ENCODE measurements around the gene UBA1.

DNA sequence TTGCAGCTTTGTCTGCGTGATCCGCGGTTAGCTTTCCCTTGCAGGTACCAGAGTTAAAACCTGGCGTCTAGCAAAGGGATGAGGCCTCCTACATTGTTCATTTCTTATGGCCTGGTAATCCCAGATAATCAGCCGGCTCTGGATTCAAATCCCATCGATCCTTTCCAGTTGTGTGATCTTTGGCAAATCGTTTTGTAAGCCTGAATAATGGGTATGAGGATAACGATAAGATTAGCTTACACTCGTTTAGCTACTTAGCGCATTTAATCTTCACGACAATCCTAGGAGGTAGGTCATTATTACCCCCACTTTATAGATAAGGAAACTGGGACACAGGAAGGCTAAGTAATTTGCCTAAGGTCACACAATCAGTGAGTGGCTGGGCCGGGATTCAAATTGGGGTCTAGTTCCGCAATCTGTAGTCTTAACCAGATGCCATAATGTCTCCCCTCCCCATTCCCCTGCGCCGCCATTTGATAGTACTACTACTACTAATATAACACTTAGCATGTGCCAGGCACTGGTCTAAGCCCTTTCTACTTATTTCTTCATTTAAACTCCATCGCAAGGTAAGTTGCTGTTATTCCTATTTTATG is 1.7 kb upstream of the UBA1 start:
- TF ChIP-seq, protein P1, sequence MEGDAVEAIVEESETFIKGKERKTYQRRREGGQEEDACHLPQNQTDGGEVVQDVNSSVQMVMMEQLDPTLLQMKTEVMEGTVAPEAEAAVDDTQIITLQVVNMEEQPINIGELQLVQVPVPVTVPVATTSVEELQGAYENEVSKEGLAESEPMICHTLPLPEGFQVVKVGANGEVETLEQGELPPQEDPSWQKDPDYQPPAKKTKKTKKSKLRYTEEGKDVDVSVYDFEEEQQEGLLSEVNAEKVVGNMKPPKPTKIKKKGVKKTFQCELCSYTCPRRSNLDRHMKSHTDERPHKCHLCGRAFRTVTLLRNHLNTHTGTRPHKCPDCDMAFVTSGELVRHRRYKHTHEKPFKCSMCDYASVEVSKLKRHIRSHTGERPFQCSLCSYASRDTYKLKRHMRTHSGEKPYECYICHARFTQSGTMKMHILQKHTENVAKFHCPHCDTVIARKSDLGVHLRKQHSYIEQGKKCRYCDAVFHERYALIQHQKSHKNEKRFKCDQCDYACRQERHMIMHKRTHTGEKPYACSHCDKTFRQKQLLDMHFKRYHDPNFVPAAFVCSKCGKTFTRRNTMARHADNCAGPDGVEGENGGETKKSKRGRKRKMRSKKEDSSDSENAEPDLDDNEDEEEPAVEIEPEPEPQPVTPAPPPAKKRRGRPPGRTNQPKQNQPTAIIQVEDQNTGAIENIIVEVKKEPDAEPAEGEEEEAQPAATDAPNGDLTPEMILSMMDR (IDR thresholded peaks at IDR 0.05 in 2 of 3, conservative IDR thresholded peaks at IDR 0.05 in 1 of 3; ENCODE audit: control insufficient read depth in 2 of 3, extremely low read depth in 1 of 3, insufficient read depth in 1 of 3, low read depth in 3 of 3, low read length in 3 of 3): no peak
- TF ChIP-seq SUPT20H (IDR thresholded peaks at IDR 0.05; ENCODE audit: borderline replicate concordance, control insufficient read depth, low read depth, low read length) (no peak), MXI1 (IDR thresholded peaks at IDR 0.05; ENCODE audit: low read depth, low read length) (no peak), CEBPB (IDR thresholded peaks at IDR 0.05; ENCODE audit: borderline replicate concordance in 1 of 2, low read depth in 2 of 2, low read length in 2 of 2) (no peak), EGR1 (IDR thresholded peaks at IDR 0.05; ENCODE audit: borderline replicate concordance in 1 of 2, low read depth in 2 of 2, low read length in 2 of 2) (no peak), JUND (IDR thresholded peaks at IDR 0.05; ENCODE audit: low read depth, low read length) (no peak), HCFC1 (IDR thresholded peaks at IDR 0.05; ENCODE audit: low read length) (no peak)
- TF ChIP-seq, protein P2, sequence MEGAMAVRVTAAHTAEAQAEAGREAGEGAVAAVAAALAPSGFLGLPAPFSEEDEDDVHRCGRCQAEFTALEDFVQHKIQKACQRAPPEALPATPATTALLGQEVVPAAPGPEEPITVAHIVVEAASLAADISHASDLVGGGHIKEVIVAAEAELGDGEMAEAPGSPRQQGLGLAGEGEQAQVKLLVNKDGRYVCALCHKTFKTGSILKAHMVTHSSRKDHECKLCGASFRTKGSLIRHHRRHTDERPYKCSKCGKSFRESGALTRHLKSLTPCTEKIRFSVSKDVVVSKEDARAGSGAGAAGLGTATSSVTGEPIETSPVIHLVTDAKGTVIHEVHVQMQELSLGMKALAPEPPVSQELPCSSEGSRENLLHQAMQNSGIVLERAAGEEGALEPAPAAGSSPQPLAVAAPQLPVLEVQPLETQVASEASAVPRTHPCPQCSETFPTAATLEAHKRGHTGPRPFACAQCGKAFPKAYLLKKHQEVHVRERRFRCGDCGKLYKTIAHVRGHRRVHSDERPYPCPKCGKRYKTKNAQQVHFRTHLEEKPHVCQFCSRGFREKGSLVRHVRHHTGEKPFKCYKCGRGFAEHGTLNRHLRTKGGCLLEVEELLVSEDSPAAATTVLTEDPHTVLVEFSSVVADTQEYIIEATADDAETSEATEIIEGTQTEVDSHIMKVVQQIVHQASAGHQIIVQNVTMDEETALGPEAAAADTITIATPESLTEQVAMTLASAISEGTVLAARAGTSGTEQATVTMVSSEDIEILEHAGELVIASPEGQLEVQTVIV (IDR thresholded peaks at IDR 0.05; ENCODE audit: borderline replicate concordance, partially characterized antibody): no peak

All from GM12878 (cell line).